ENCODE data around the gene RFC2.

DNA sequence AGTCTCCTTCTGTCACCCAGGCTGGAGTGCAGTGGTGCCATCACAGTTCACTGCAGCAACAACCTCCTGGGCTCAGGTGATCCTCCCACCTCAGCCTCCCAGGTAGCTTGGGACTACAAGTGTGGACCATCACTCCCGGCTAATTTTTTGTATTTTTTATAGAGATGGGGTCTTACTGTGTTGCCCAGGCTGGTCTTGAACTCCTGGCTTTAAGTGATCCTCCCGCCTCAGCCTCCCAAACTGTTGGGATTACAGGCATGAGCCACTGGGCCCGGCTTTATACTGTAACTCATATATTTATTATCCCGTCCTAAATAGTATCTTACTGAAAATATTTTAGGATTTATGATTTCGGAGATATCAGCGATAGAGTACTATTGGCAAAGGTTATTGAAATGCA lies 69.2 kb downstream of the RFC2 start:
- TF ChIP-seq, protein P1, sequence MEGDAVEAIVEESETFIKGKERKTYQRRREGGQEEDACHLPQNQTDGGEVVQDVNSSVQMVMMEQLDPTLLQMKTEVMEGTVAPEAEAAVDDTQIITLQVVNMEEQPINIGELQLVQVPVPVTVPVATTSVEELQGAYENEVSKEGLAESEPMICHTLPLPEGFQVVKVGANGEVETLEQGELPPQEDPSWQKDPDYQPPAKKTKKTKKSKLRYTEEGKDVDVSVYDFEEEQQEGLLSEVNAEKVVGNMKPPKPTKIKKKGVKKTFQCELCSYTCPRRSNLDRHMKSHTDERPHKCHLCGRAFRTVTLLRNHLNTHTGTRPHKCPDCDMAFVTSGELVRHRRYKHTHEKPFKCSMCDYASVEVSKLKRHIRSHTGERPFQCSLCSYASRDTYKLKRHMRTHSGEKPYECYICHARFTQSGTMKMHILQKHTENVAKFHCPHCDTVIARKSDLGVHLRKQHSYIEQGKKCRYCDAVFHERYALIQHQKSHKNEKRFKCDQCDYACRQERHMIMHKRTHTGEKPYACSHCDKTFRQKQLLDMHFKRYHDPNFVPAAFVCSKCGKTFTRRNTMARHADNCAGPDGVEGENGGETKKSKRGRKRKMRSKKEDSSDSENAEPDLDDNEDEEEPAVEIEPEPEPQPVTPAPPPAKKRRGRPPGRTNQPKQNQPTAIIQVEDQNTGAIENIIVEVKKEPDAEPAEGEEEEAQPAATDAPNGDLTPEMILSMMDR (IDR thresholded peaks at IDR 0.05), result no peak
- no peak for TF ChIP-seq POLR2A (IDR thresholded peaks at IDR 0.05)
- no peak for TF ChIP-seq POLR2AphosphoS5 (IDR thresholded peaks at IDR 0.05)

Measured in upper lobe of left lung (tissue), 4 donors.